HepG2 (cell line): Measurements from ENCODE around the gene THSD8. TPM values are rescaled to one million over a fixed set of nuclear protein-coding genes. Genes with fewer than 3 reads are reported as not detected.

ENCODE experiments used
- ARID5B ChIP-seq: IDR thresholded peaks from 2 replicates; pipeline ENCODE4 v1.4.0; 2020; ENCODE audit warnings: mild to moderate bottlenecking, missing genetic modification reagents
- BHLHE40 ChIP-seq: IDR thresholded peaks from 2 replicates; pipeline ENCODE4 v1.6.1; 2011; ENCODE audit warnings: low read length, improper control_type of control experiment
- GABPA ChIP-seq, 2 experiments: IDR thresholded peaks; 2 replicates each; pipeline ENCODE4 v1.6.1; 2011 to 2016; ENCODE audit warnings: low read depth in 2 of 2, low read length in 1 of 2, missing biosample characterization in 1 of 2, missing genetic modification characterization in 1 of 2
- GPN1 ChIP-seq: sonication (generic); formaldehyde crosslinking; IDR thresholded peaks from 2 replicates; pipeline ENCODE4 v1.5.1; 2020; ENCODE audit warnings: missing genetic modification reagents, borderline replicate concordance
- HNF4A ChIP-seq: sonication (generic); formaldehyde crosslinking; IDR thresholded peaks from 2 replicates; pipeline ENCODE4 v1.4.0; 2020; ENCODE audit warnings: missing genetic modification reagents
- HOXA9 ChIP-seq: sonication (generic); formaldehyde crosslinking; IDR thresholded peaks from 2 replicates; pipeline ENCODE4 v1.8.1; 2022; ENCODE audit warnings: missing genetic modification reagents, mild to moderate bottlenecking, moderate library complexity, borderline replicate concordance
- MIER2 ChIP-seq: IDR thresholded peaks from 2 replicates; pipeline ENCODE4 v1.6.1; 2016; ENCODE audit warnings: missing biosample characterization, missing genetic modification reagents
- NR2F6 ChIP-seq, 2 experiments: IDR thresholded peaks; 2 replicates each; pipeline ENCODE4 v1.6.1; 2016; ENCODE audit warnings: antibody characterized with exemption in 1 of 2, mild to moderate bottlenecking in 1 of 2
- NR3C1 ChIP-seq: sonication (generic); formaldehyde crosslinking; IDR thresholded peaks from 2 replicates; pipeline ENCODE4 v1.4.0; 2020; ENCODE audit warnings: missing genetic modification reagents
- SAFB2 ChIP-seq: sonication (generic); formaldehyde crosslinking; IDR thresholded peaks from 2 replicates; pipeline ENCODE4 v1.5.1; 2020; ENCODE audit warnings: missing genetic modification reagents, low read depth, mild to moderate bottlenecking, borderline replicate concordance
- SMC3 ChIP-seq: IDR thresholded peaks from 2 replicates; pipeline ENCODE4 v1.6.1; 2011; ENCODE audit warnings: low read length, improper control_type of control experiment
- THAP11 ChIP-seq: IDR thresholded peaks from 2 replicates; pipeline ENCODE4 v1.6.1; 2016; ENCODE audit warnings: missing biosample characterization, missing genetic modification reagents
- YEATS2 ChIP-seq: sonication (generic); formaldehyde crosslinking; IDR thresholded peaks from 2 replicates; pipeline ENCODE4 v1.4.0; 2020; ENCODE audit warnings: missing genetic modification reagents, borderline replicate concordance
- ZNF558 ChIP-seq: sonication (generic); formaldehyde crosslinking; IDR thresholded peaks from 2 replicates; pipeline ENCODE4 v1.9.0; 2022; ENCODE audit warnings: mild to moderate bottlenecking, missing genetic modification reagents, borderline replicate concordance
- ZNF574 ChIP-seq: sonication (generic); formaldehyde crosslinking; IDR thresholded peaks from 2 replicates; pipeline ENCODE4 v1.4.0; 2020; ENCODE audit warnings: missing genetic modification reagents
- ZNF773 ChIP-seq: sonication (generic); formaldehyde crosslinking; IDR thresholded peaks from 2 replicates; pipeline ENCODE4 v1.4.0; 2020; ENCODE audit warnings: missing genetic modification reagents, borderline replicate concordance
- ZSCAN21 ChIP-seq: sonication (generic); formaldehyde crosslinking; IDR thresholded peaks from 2 replicates; pipeline ENCODE4 v1.8.0; 2022; ENCODE audit warnings: mild to moderate bottlenecking, missing genetic modification reagents, moderate library complexity, borderline replicate concordance
- polyA plus RNA-seq, 8 experiments: library from polyadenylated mRNA; depleted of rRNA in 3 of 8; stranded (reverse) in 7 of 8; unstranded in 1 of 8; fragments of >200 nt; fragmentation: Illumina TruSeq in 4 of 8; extraction: Trizol in 4 of 8; gene quantifications; 2 replicates each; pipeline versions ENCODE4 v1.2.1 to v1.2.3, GENCODE V29; 2011 to 2016; ENCODE audit warnings: low read depth in 4 of 8, missing spikeins in 1 of 8, mixed read lengths in 1 of 8; ENCODE audit not compliant: insufficient read depth in 1 of 8
- total RNA-seq, 5 experiments: library from RNA; depleted of rRNA; stranded (reverse); fragments of >200 nt; fragmentation: Illumina TruSeq; extraction: Trizol; gene quantifications; 2 replicates each; pipeline ENCODE4 v1.2.3, GENCODE V29; 2016; ENCODE audit warnings: low read depth in 1 of 5
- TF ChIP-seq, protein P1 (sequence below): sonication (generic); formaldehyde crosslinking; IDR thresholded peaks from 2 replicates; pipeline ENCODE4 v1.5.1; 2020; ENCODE audit warnings: mild to moderate bottlenecking, missing genetic modification reagents

The THSD8 gene
- total and polyA plus RNA-seq, 2 of the 13 experiments (the other 11 are each of a cell fraction or from before 2014, with no cell fraction given), result 4.8 to 14.9 TPM

GRCh38 chr19:12825254-12826131, 23.6 kb downstream of the THSD8 start (continued):
- peak; percentile 46; the same call in 1 of the 2 replicates for TF ChIP-seq ZSCAN21
- TF ChIP-seq GABPA (IDR thresholded peaks at IDR 0.05; ENCODE audit: low read depth, low read length), result no peak
- TF ChIP-seq GABPA (CRISPR knock-in tag; IDR thresholded peaks at IDR 0.05; ENCODE audit: low read depth), result no peak
- no peak for TF ChIP-seq ZNF574 (CRISPR knock-in tag)
- TF ChIP-seq, protein P1, sequence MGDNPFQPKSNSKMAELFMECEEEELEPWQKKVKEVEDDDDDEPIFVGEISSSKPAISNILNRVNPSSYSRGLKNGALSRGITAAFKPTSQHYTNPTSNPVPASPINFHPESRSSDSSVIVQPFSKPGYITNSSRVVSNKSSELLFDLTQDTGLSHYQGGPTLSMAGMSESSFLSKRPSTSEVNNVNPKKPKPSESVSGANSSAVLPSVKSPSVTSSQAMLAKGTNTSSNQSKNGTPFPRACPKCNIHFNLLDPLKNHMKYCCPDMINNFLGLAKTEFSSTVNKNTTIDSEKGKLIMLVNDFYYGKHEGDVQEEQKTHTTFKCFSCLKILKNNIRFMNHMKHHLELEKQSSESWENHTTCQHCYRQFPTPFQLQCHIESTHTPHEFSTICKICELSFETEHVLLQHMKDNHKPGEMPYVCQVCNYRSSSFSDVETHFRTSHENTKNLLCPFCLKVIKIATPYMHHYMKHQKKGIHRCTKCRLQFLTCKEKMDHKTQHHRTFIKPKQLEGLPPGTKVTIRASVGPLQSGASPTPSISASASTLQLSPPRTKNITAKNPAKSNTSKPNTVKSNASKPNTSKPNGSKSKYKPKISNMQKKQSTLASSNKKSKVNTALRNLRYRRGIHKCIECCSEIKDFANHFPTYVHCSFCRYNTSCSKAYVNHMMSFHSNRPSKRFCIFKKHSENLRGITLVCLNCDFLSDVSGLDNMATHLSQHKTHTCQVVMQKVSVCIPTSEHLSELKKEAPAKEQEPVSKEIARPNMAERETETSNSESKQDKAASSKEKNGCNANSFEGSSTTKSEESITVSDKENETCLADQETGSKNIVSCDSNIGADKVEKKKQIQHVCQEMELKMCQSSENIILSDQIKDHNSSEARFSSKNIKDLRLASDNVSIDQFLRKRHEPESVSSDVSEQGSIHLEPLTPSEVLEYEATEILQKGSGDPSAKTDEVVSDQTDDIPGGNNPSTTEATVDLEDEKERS (CRISPR knock-in tag), result peak; percentile 42; the same call in 1 of the 2 replicates
- no peak for TF ChIP-seq HNF4A (CRISPR knock-in tag)
- no peak for TF ChIP-seq NR3C1
- TF ChIP-seq NR2F6 (IDR thresholded peaks at IDR 0.05), result no peak
- 0 out of 2 replicates have a peak, but pooled peaks have one; percentile 15 for TF ChIP-seq NR2F6 (CRISPR knock-in tag; IDR thresholded peaks at IDR 0.05)
- 0 out of 2 replicates have a peak, but pooled peaks have one; percentile 41 for TF ChIP-seq GPN1 (CRISPR knock-in tag)
- peak; percentile 47; the same call in 1 of the 2 replicates for TF ChIP-seq YEATS2 (CRISPR knock-in tag)
- TF ChIP-seq THAP11 (CRISPR knock-in tag), result 0 out of 2 replicates have a peak, but pooled peaks have one; percentile 42
- TF ChIP-seq HOXA9 (CRISPR knock-in tag), result no peak
- no peak; the same call in 1 of the 2 replicates for TF ChIP-seq BHLHE40
- TF ChIP-seq SAFB2 (CRISPR knock-in tag), result 0 out of 2 replicates have a peak, but pooled peaks have one; percentile 45
- 0 out of 2 replicates have a peak, but pooled peaks have one; percentile 20 for TF ChIP-seq MIER2 (CRISPR knock-in tag)
- no peak for TF ChIP-seq ZNF558 (CRISPR knock-in tag)
- TF ChIP-seq SMC3, result no peak
- no peak for TF ChIP-seq ZNF773 (CRISPR knock-in tag)
- TF ChIP-seq ARID5B (CRISPR knock-in tag), result peak; percentile 37; the same call in 1 of the 2 replicates
